Liver (tissue), 9 donors: Measurements from ENCODE around the gene NPIPB2. TPM values are rescaled to one million over a fixed set of nuclear protein-coding genes. Genes with fewer than 3 reads are reported as not detected.

Source experiments
- DNase-seq: peaks from one replicate; pipeline ENCODE4 v3.0.0-alpha.2; 2017; ENCODE audit warnings: low spot score
- H3K27ac ChIP-seq, 2 donors: one replicate each; pipeline ENCODE4 v1.7.0; 2013; ENCODE audit warnings: inconsistent platforms in 2 of 2, low read length in 2 of 2, control low read depth in 1 of 2, low read depth in 1 of 2, mild to moderate bottlenecking in 1 of 2
- H3K27me3 ChIP-seq, 4 donors: one replicate each; pipeline versions ENCODE4 v1.6.1 to v1.7.0; 2013; ENCODE audit warnings: low read length in 3 of 4, inconsistent platforms in 1 of 4, mild to moderate bottlenecking in 1 of 4, moderate library complexity in 1 of 4; ENCODE audit not compliant: control insufficient read depth in 4 of 4, insufficient read depth in 4 of 4
- H3K36me3 ChIP-seq, 4 donors: one replicate each; pipeline versions ENCODE4 v1.6.1 to v1.7.0; 2013; ENCODE audit warnings: low read length in 3 of 4, mild to moderate bottlenecking in 3 of 4, low read depth in 1 of 4, moderate library complexity in 1 of 4; ENCODE audit not compliant: control insufficient read depth in 4 of 4, insufficient read depth in 3 of 4
- H3K4me1 ChIP-seq, 4 donors: one replicate each; pipeline versions ENCODE4 v1.6.1 to v1.7.0; 2013; ENCODE audit warnings: low read length in 3 of 4, mild to moderate bottlenecking in 3 of 4, moderate library complexity in 1 of 4; ENCODE audit not compliant: control insufficient read depth in 4 of 4, insufficient read depth in 4 of 4
- H3K4me3 ChIP-seq, 3 donors: one replicate each; pipeline versions ENCODE4 v1.6.1 to v1.7.0; 2013; ENCODE audit warnings: low read length in 3 of 3, control low read depth in 1 of 3, low read depth in 1 of 3, mild to moderate bottlenecking in 1 of 3
- H3K9ac ChIP-seq, 2 donors: one replicate each; pipeline ENCODE4 v1.7.0; 2013; ENCODE audit warnings: low read length in 2 of 2, mild to moderate bottlenecking in 2 of 2, moderate library complexity in 2 of 2, control low read depth in 1 of 2, low read depth in 1 of 2
- H3K9me3 ChIP-seq, 4 donors: one replicate each; pipeline versions ENCODE4 v1.6.1 to v1.7.0; 2013; ENCODE audit warnings: low read length in 3 of 4; ENCODE audit not compliant: control insufficient read depth in 4 of 4
- CTCF ChIP-seq: fragments of 150-350 bp; IDR thresholded peaks from 2 replicates; pipeline ENCODE4 v1.5.1; 2017; ENCODE audit warnings: improper control_type of control experiment, low read depth, low read length; ENCODE audit not compliant: missing input control
- EGR1 ChIP-seq, 2 donors: IDR thresholded peaks; 2 replicates each; pipeline ENCODE4 v1.6.1; 2016 to 2018; ENCODE audit warnings: antibody characterized with exemption in 2 of 2, low read depth in 2 of 2
- FOXA2 ChIP-seq: IDR thresholded peaks from 2 replicates; pipeline ENCODE4 v1.6.1; 2016; ENCODE audit warnings: antibody characterized with exemption
- GABPA ChIP-seq, 2 donors: IDR thresholded peaks in 1 of 2; conservative IDR thresholded peaks in 1 of 2; 2 replicates each; pipeline ENCODE4 v1.6.1; 2016; ENCODE audit warnings: antibody characterized with exemption in 2 of 2, mild to moderate bottlenecking in 1 of 2, moderate library complexity in 1 of 2
- HNF4G ChIP-seq: IDR thresholded peaks from 2 replicates; pipeline ENCODE4 v1.6.1; 2016; ENCODE audit warnings: antibody characterized with exemption
- JUND ChIP-seq, 2 donors: IDR thresholded peaks; 2 replicates each; pipeline ENCODE4 v1.6.1; 2016; ENCODE audit warnings: antibody characterized with exemption in 2 of 2
- NR2F2 ChIP-seq: IDR thresholded peaks from 2 replicates; pipeline ENCODE4 v1.6.1; 2016; ENCODE audit warnings: antibody characterized with exemption
- RAD21 ChIP-seq, 2 donors: IDR thresholded peaks; 2 replicates each; pipeline ENCODE4 v1.6.1; 2016; ENCODE audit warnings: antibody characterized with exemption in 2 of 2, mild to moderate bottlenecking in 2 of 2
- REST ChIP-seq: IDR thresholded peaks from 2 replicates; pipeline ENCODE4 v1.6.1; 2016; ENCODE audit warnings: antibody characterized with exemption, mild to moderate bottlenecking
- RXRA ChIP-seq, 2 donors: IDR thresholded peaks; 2 replicates each; pipeline ENCODE4 v1.6.1; 2017 to 2018; ENCODE audit warnings: antibody characterized with exemption in 2 of 2, mild to moderate bottlenecking in 1 of 2
- SP1 ChIP-seq: IDR thresholded peaks from 2 replicates; pipeline ENCODE4 v1.6.1; 2018; ENCODE audit warnings: antibody characterized with exemption, mild to moderate bottlenecking
- TAF1 ChIP-seq: conservative IDR thresholded peaks from 2 replicates; pipeline ENCODE4 v1.6.1; 2016; ENCODE audit warnings: antibody characterized with exemption, mild to moderate bottlenecking
- YY1 ChIP-seq: IDR thresholded peaks from 2 replicates; pipeline ENCODE4 v1.6.1; 2016; ENCODE audit warnings: antibody characterized with exemption, mild to moderate bottlenecking
- WGBS: extraction: QIAGEN DNeasy Blood & Tissue Kit; methylation state at CpG from one replicate; pipeline ENCODE4 v1.1.7; 2013; 5-methylcytosine and 5-hydroxymethylcytosine counted together
- polyA plus RNA-seq, 2 donors: library from polyadenylated mRNA; stranded (reverse) in 1 of 2; unstranded in 1 of 2; fragments of 200-250 nt in 1 of 2; fragments of >200 nt in 1 of 2; fragmentation: Nextera tagmentation in 1 of 2; extraction: Ambion mirVana in 1 of 2; gene quantifications; one replicate each; pipeline versions ENCODE4 v1.2.1 to v1.2.3, GENCODE V29; 2013 to 2015
- total RNA-seq, 2 donors: library from RNA; depleted of rRNA; stranded (reverse); fragments of >200 nt; gene quantifications; one replicate each; pipeline ENCODE4 v1.2.3, GENCODE V29; 2014
- TF ChIP-seq, protein P1 (sequence below): IDR thresholded peaks from 2 replicates; pipeline ENCODE4 v1.6.1; 2016; ENCODE audit warnings: antibody characterized with exemption
- donor health status: healthy.
- donor health status: healthy.
- donor health status: healthy.
- donor health status: healthy.
- donor health status: healthy.

Gene NPIPB2
- total and polyA plus RNA-seq, 4 donors, result 0.75 to 4.9 (median 3.3) TPM

GRCh38 chr16:11985250-11985649 is 43.4 kb upstream of the NPIPB2 start (continued):
- TF ChIP-seq CTCF, result no peak
- TF ChIP-seq YY1, result no peak
- TF ChIP-seq FOXA2, result no peak
- no peak for TF ChIP-seq RAD21 (IDR thresholded peaks at IDR 0.05)
- TF ChIP-seq JUND (IDR thresholded peaks at IDR 0.05), result no peak
- TF ChIP-seq, protein P1, sequence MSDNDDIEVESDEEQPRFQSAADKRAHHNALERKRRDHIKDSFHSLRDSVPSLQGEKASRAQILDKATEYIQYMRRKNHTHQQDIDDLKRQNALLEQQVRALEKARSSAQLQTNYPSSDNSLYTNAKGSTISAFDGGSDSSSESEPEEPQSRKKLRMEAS, result no peak

DNA sequence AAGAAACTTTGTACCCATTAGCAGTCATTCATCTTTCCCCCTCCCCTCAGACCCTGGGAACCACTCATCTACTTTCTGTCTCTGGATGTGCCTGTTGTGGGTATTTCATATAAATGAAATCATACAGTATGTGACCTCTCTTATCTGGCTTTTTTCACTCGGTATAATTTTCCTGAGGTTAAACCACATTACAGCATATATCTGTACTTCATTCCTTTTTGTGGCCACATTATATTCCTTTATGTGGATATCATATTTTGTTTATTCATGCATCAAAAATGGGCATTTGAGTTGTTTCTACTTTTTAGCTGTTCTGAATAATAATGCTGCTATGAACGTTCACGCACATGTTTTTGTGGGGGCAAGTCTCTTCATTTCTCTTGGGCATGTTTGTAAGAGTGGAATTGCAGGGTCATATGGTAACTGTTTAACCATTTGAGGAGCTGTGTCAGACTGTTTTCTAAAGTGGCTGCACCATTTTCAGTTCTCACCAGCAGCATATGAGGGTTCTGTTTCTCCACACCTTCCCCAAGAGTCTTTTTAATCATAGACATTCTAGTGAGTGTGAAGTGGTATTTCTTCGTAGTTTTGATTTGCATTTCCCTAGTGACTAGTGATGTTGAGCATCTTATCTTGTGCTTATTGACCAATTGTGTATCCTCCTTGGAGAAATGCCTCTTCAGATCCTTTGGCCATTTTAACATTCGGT is 38.4 kb upstream of the NPIPB2 start:
- peaks cover 2 to 21% (median 17%) of the 10 kb centered on the region in 4 donors for H3K4me1 ChIP-seq
- H3K9me3 ChIP-seq, result no peaks in the 10 kb centered on the region
- H3K27me3 ChIP-seq, result no peaks in the 10 kb centered on the region
- H3K27ac ChIP-seq, result no peak overlapping the region
- no peak for DNase-seq
- H3K9ac ChIP-seq, result no peak overlapping the region
- TF ChIP-seq NR2F2 (no peak), SP1 (no peak), YY1 (no peak), CTCF (no peak), REST (no peak), GABPA (IDR thresholded peaks at IDR 0.05 in 1 of 2, conservative IDR thresholded peaks at IDR 0.05 in 1 of 2) (no peak), HNF4G (no peak), EGR1 (IDR thresholded peaks at IDR 0.05; ENCODE audit: low read depth in 2 of 2) (no peak), TAF1 (no peak), RXRA (IDR thresholded peaks at IDR 0.05) (no peak)
- WGBS, result 85% methylated on average over 5 of the region's 5 CpGs
- no peak overlapping the region for H3K4me3 ChIP-seq
- H3K36me3 ChIP-seq, result no peaks in the 10 kb centered on the region
